ENCODE measurements around the gene PGAP6. TPM values are rescaled to one million over a fixed set of nuclear protein-coding genes. Genes with fewer than 3 reads are reported as not detected.
A peak's percentile ranks its signal among the peaks of the same experiment; 100 is the strongest.

PGAP6 gene
- total and polyA plus RNA-seq, 2 of the 13 experiments (the other 11 are each of a cell fraction or from before 2014, with no cell fraction given) = 52.7 to 136 TPM

DNA sequence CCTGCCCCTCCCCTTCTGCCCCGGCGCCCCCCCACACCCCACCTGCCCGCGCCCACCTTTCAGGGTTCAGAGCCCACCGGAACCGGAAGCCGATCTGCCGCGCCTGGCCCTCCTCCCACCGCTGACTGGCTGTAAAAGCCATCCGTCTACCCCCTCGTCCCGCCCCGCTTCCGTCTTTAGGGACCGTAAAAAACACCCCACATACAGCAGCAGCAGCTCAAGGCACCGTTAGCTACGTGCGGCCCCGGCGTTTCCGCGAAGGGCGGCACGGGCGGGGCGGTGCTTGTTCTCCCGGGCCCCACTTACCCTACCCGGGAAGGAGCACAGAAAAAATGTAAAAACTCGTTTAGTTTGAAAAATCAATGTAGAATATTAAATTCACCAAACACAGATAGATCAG is 11.3 kb downstream of the PGAP6 start, which contains the start of gene MRPL28 (continued):
- TF ChIP-seq, protein P1, sequence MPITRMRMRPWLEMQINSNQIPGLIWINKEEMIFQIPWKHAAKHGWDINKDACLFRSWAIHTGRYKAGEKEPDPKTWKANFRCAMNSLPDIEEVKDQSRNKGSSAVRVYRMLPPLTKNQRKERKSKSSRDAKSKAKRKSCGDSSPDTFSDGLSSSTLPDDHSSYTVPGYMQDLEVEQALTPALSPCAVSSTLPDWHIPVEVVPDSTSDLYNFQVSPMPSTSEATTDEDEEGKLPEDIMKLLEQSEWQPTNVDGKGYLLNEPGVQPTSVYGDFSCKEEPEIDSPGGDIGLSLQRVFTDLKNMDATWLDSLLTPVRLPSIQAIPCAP (CRISPR knock-in tag; IDR thresholded peaks at IDR 0.05; ENCODE audit: low read depth) = no peak
- peak; percentile 96 for TF ChIP-seq AKAP8 (CRISPR knock-in tag; IDR thresholded peaks at IDR 0.05)
- TF ChIP-seq ZNF543 (CRISPR knock-in tag; IDR thresholded peaks at IDR 0.05) = no peak
- TF ChIP-seq SOX13 (IDR thresholded peaks at IDR 0.05) = no peak
- TF ChIP-seq SOX13 (CRISPR knock-in tag; conservative IDR thresholded peaks at IDR 0.05 in 1 of 2, IDR thresholded peaks at IDR 0.05 in 1 of 2) = no peak; a peak in 1 of 4 replicates
- no peak for TF ChIP-seq HIVEP1 (CRISPR knock-in tag; IDR thresholded peaks at IDR 0.05)
- TF ChIP-seq ZBTB42 (CRISPR knock-in tag; IDR thresholded peaks at IDR 0.05) = no peak
- no peak for TF ChIP-seq MIER3 (CRISPR knock-in tag; IDR thresholded peaks at IDR 0.05; ENCODE audit: borderline replicate concordance)
- TF ChIP-seq ZNF224 (CRISPR knock-in tag; IDR thresholded peaks at IDR 0.05) = no peak
- TF ChIP-seq, protein P2, sequence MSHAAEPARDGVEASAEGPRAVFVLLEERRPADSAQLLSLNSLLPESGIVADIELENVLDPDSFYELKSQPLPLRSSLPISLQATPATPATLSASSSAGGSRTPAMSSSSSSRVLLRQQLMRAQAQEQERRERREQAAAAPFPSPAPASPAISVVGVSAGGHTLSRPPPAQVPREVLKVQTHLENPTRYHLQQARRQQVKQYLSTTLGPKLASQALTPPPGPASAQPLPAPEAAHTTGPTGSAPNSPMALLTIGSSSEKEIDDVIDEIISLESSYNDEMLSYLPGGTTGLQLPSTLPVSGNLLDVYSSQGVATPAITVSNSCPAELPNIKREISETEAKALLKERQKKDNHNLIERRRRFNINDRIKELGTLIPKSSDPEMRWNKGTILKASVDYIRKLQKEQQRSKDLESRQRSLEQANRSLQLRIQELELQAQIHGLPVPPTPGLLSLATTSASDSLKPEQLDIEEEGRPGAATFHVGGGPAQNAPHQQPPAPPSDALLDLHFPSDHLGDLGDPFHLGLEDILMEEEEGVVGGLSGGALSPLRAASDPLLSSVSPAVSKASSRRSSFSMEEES (CRISPR knock-in tag; IDR thresholded peaks at IDR 0.05) = no peak
- no peak for TF ChIP-seq ZSCAN20 (CRISPR knock-in tag; IDR thresholded peaks at IDR 0.05; ENCODE audit: borderline replicate concordance)
- TF ChIP-seq, protein P3, sequence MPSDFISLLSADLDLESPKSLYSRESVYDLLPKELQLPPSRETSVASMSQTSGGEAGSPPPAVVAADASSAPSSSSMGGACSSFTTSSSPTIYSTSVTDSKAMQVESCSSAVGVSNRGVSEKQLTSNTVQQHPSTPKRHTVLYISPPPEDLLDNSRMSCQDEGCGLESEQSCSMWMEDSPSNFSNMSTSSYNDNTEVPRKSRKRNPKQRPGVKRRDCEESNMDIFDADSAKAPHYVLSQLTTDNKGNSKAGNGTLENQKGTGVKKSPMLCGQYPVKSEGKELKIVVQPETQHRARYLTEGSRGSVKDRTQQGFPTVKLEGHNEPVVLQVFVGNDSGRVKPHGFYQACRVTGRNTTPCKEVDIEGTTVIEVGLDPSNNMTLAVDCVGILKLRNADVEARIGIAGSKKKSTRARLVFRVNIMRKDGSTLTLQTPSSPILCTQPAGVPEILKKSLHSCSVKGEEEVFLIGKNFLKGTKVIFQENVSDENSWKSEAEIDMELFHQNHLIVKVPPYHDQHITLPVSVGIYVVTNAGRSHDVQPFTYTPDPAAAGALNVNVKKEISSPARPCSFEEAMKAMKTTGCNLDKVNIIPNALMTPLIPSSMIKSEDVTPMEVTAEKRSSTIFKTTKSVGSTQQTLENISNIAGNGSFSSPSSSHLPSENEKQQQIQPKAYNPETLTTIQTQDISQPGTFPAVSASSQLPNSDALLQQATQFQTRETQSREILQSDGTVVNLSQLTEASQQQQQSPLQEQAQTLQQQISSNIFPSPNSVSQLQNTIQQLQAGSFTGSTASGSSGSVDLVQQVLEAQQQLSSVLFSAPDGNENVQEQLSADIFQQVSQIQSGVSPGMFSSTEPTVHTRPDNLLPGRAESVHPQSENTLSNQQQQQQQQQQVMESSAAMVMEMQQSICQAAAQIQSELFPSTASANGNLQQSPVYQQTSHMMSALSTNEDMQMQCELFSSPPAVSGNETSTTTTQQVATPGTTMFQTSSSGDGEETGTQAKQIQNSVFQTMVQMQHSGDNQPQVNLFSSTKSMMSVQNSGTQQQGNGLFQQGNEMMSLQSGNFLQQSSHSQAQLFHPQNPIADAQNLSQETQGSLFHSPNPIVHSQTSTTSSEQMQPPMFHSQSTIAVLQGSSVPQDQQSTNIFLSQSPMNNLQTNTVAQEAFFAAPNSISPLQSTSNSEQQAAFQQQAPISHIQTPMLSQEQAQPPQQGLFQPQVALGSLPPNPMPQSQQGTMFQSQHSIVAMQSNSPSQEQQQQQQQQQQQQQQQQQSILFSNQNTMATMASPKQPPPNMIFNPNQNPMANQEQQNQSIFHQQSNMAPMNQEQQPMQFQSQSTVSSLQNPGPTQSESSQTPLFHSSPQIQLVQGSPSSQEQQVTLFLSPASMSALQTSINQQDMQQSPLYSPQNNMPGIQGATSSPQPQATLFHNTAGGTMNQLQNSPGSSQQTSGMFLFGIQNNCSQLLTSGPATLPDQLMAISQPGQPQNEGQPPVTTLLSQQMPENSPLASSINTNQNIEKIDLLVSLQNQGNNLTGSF (CRISPR knock-in tag; IDR thresholded peaks at IDR 0.05) = no peak
- TF ChIP-seq, protein P4, sequence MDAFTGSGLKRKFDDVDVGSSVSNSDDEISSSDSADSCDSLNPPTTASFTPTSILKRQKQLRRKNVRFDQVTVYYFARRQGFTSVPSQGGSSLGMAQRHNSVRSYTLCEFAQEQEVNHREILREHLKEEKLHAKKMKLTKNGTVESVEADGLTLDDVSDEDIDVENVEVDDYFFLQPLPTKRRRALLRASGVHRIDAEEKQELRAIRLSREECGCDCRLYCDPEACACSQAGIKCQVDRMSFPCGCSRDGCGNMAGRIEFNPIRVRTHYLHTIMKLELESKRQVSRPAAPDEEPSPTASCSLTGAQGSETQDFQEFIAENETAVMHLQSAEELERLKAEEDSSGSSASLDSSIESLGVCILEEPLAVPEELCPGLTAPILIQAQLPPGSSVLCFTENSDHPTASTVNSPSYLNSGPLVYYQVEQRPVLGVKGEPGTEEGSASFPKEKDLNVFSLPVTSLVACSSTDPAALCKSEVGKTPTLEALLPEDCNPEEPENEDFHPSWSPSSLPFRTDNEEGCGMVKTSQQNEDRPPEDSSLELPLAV (CRISPR knock-in tag; conservative IDR thresholded peaks at IDR 0.05; ENCODE audit: low read depth) = no peak
- TF ChIP-seq, protein P5, sequence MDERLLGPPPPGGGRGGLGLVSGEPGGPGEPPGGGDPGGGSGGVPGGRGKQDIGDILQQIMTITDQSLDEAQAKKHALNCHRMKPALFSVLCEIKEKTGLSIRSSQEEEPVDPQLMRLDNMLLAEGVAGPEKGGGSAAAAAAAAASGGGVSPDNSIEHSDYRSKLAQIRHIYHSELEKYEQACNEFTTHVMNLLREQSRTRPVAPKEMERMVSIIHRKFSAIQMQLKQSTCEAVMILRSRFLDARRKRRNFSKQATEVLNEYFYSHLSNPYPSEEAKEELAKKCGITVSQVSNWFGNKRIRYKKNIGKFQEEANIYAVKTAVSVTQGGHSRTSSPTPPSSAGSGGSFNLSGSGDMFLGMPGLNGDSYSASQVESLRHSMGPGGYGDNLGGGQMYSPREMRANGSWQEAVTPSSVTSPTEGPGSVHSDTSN (CRISPR knock-in tag; IDR thresholded peaks at IDR 0.05) = peak; percentile 94
- TF ChIP-seq ZNF460 (CRISPR knock-in tag; IDR thresholded peaks at IDR 0.05; ENCODE audit: borderline replicate concordance) = no peak
- TF ChIP-seq FOSL1 (CRISPR knock-in tag; IDR thresholded peaks at IDR 0.05; ENCODE audit: borderline replicate concordance) = no peak
- no peak for TF ChIP-seq STAT5B (CRISPR knock-in tag; IDR thresholded peaks at IDR 0.05)
- TF ChIP-seq, protein P6, sequence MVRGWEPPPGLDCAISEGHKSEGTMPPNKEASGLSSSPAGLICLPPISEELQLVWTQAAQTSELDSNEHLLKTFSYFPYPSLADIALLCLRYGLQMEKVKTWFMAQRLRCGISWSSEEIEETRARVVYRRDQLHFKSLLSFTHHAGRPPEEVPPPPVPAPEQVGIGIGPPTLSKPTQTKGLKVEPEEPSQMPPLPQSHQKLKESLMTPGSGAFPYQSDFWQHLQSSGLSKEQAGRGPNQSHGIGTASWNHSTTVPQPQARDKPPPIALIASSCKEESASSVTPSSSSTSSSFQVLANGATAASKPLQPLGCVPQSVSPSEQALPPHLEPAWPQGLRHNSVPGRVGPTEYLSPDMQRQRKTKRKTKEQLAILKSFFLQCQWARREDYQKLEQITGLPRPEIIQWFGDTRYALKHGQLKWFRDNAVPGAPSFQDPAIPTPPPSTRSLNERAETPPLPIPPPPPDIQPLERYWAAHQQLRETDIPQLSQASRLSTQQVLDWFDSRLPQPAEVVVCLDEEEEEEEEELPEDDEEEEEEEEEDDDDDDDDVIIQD (CRISPR knock-in tag; IDR thresholded peaks at IDR 0.05; ENCODE audit: low read depth) = no peak
- TF ChIP-seq ZNF263 (CRISPR knock-in tag; IDR thresholded peaks at IDR 0.05) = no peak
